Liver (tissue), 9 donors: ENCODE results near the gene SOX5. TPM values are rescaled to one million over a fixed set of nuclear protein-coding genes. Genes with fewer than 3 reads are reported as not detected.

Experiments used
- DNase-seq: peaks from one replicate; pipeline ENCODE4 v3.0.0-alpha.2; 2017; ENCODE audit warnings: low spot score
- H3K27ac ChIP-seq, 2 donors: one replicate each; pipeline ENCODE4 v1.7.0; 2013; ENCODE audit warnings: inconsistent platforms in 2 of 2, low read length in 2 of 2, control low read depth in 1 of 2, low read depth in 1 of 2, mild to moderate bottlenecking in 1 of 2
- H3K27me3 ChIP-seq, 4 donors: one replicate each; pipeline versions ENCODE4 v1.6.1 to v1.7.0; 2013; ENCODE audit warnings: low read length in 3 of 4, inconsistent platforms in 1 of 4, mild to moderate bottlenecking in 1 of 4, moderate library complexity in 1 of 4; ENCODE audit not compliant: control insufficient read depth in 4 of 4, insufficient read depth in 4 of 4
- H3K36me3 ChIP-seq, 4 donors: one replicate each; pipeline versions ENCODE4 v1.6.1 to v1.7.0; 2013; ENCODE audit warnings: low read length in 3 of 4, mild to moderate bottlenecking in 3 of 4, low read depth in 1 of 4, moderate library complexity in 1 of 4; ENCODE audit not compliant: control insufficient read depth in 4 of 4, insufficient read depth in 3 of 4
- H3K4me1 ChIP-seq, 4 donors: one replicate each; pipeline versions ENCODE4 v1.6.1 to v1.7.0; 2013; ENCODE audit warnings: low read length in 3 of 4, mild to moderate bottlenecking in 3 of 4, moderate library complexity in 1 of 4; ENCODE audit not compliant: control insufficient read depth in 4 of 4, insufficient read depth in 4 of 4
- H3K4me3 ChIP-seq, 3 donors: one replicate each; pipeline versions ENCODE4 v1.6.1 to v1.7.0; 2013; ENCODE audit warnings: low read length in 3 of 3, control low read depth in 1 of 3, low read depth in 1 of 3, mild to moderate bottlenecking in 1 of 3
- H3K9ac ChIP-seq, 2 donors: one replicate each; pipeline ENCODE4 v1.7.0; 2013; ENCODE audit warnings: low read length in 2 of 2, mild to moderate bottlenecking in 2 of 2, moderate library complexity in 2 of 2, control low read depth in 1 of 2, low read depth in 1 of 2
- H3K9me3 ChIP-seq, 4 donors: one replicate each; pipeline versions ENCODE4 v1.6.1 to v1.7.0; 2013; ENCODE audit warnings: low read length in 3 of 4; ENCODE audit not compliant: control insufficient read depth in 4 of 4
- ATF3 ChIP-seq: IDR thresholded peaks from 2 replicates; pipeline ENCODE4 v1.6.1; 2016; ENCODE audit warnings: antibody characterized with exemption
- CTCF ChIP-seq: fragments of 150-350 bp; IDR thresholded peaks from 2 replicates; pipeline ENCODE4 v1.5.1; 2017; ENCODE audit warnings: improper control_type of control experiment, low read depth, low read length; ENCODE audit not compliant: missing input control
- EGR1 ChIP-seq, 2 donors: IDR thresholded peaks; 2 replicates each; pipeline ENCODE4 v1.6.1; 2016 to 2018; ENCODE audit warnings: antibody characterized with exemption in 2 of 2, low read depth in 2 of 2
- FOXA1 ChIP-seq: IDR thresholded peaks from 2 replicates; pipeline ENCODE4 v1.6.1; 2016; ENCODE audit warnings: antibody characterized with exemption
- GABPA ChIP-seq, 2 donors: IDR thresholded peaks in 1 of 2; conservative IDR thresholded peaks in 1 of 2; 2 replicates each; pipeline ENCODE4 v1.6.1; 2016; ENCODE audit warnings: antibody characterized with exemption in 2 of 2, mild to moderate bottlenecking in 1 of 2, moderate library complexity in 1 of 2
- HNF4A ChIP-seq, 2 donors: conservative IDR thresholded peaks; 2 replicates each; pipeline ENCODE4 v1.6.1; 2016; ENCODE audit warnings: antibody characterized with exemption in 2 of 2, mild to moderate bottlenecking in 2 of 2
- HNF4G ChIP-seq: IDR thresholded peaks from 2 replicates; pipeline ENCODE4 v1.6.1; 2016; ENCODE audit warnings: antibody characterized with exemption
- JUND ChIP-seq, 2 donors: IDR thresholded peaks; 2 replicates each; pipeline ENCODE4 v1.6.1; 2016; ENCODE audit warnings: antibody characterized with exemption in 2 of 2
- MAX ChIP-seq: IDR thresholded peaks from 2 replicates; pipeline ENCODE4 v1.6.1; 2016; ENCODE audit warnings: antibody characterized with exemption
- NR2F2 ChIP-seq: IDR thresholded peaks from 2 replicates; pipeline ENCODE4 v1.6.1; 2016; ENCODE audit warnings: antibody characterized with exemption
- RAD21 ChIP-seq, 2 donors: IDR thresholded peaks; 2 replicates each; pipeline ENCODE4 v1.6.1; 2016; ENCODE audit warnings: antibody characterized with exemption in 2 of 2, mild to moderate bottlenecking in 2 of 2
- REST ChIP-seq: IDR thresholded peaks from 2 replicates; pipeline ENCODE4 v1.6.1; 2016; ENCODE audit warnings: antibody characterized with exemption, mild to moderate bottlenecking
- SP1 ChIP-seq: IDR thresholded peaks from 2 replicates; pipeline ENCODE4 v1.6.1; 2018; ENCODE audit warnings: antibody characterized with exemption, mild to moderate bottlenecking
- TAF1 ChIP-seq: conservative IDR thresholded peaks from 2 replicates; pipeline ENCODE4 v1.6.1; 2016; ENCODE audit warnings: antibody characterized with exemption, mild to moderate bottlenecking
- WGBS: extraction: QIAGEN DNeasy Blood & Tissue Kit; methylation state at CpG from one replicate; pipeline ENCODE4 v1.1.7; 2013; 5-methylcytosine and 5-hydroxymethylcytosine counted together
- polyA plus RNA-seq, 2 donors: library from polyadenylated mRNA; stranded (reverse) in 1 of 2; unstranded in 1 of 2; fragments of 200-250 nt in 1 of 2; fragments of >200 nt in 1 of 2; fragmentation: Nextera tagmentation in 1 of 2; extraction: Ambion mirVana in 1 of 2; gene quantifications; one replicate each; pipeline versions ENCODE4 v1.2.1 to v1.2.3, GENCODE V29; 2013 to 2015
- total RNA-seq, 2 donors: library from RNA; depleted of rRNA; stranded (reverse); fragments of >200 nt; gene quantifications; one replicate each; pipeline ENCODE4 v1.2.3, GENCODE V29; 2014
- donor health status: healthy.
- donor health status: healthy.
- donor health status: healthy.
- donor health status: healthy.
- donor health status: healthy.

SOX5 gene
- total and polyA plus RNA-seq, 4 donors, result 2.3 to 42.4 (median 12.3) TPM

GRCh38 chr12:23987046-23987445, 37.6 kb upstream of the SOX5 start:
- no peaks in the 10 kb centered on the region for H3K9me3 ChIP-seq
- no peak for TF ChIP-seq GABPA (IDR thresholded peaks at IDR 0.05 in 1 of 2, conservative IDR thresholded peaks at IDR 0.05 in 1 of 2)
- TF ChIP-seq EGR1 (IDR thresholded peaks at IDR 0.05; ENCODE audit: low read depth in 2 of 2), result no peak
- DNase-seq, result no peak
- H3K27me3 ChIP-seq, result no peaks in the 10 kb centered on the region
- H3K9ac ChIP-seq, result no peak overlapping the region
- peaks cover 0 to 4% (median 1%) of the 10 kb centered on the region in 4 donors for H3K36me3 ChIP-seq
- H3K4me1 ChIP-seq, result no peaks in the 10 kb centered on the region
- no peak overlapping the region for H3K4me3 ChIP-seq
- 93% methylated on average over 1 of the region's 1 CpG for WGBS
- H3K27ac ChIP-seq, result no peak overlapping the region

GRCh38 chr12:23980826-23981225, 31.4 kb upstream of the SOX5 start:
- Histone ChIP-seq H3K36me3 (no peaks in the 10 kb centered on the region), H3K4me1 (no peaks in the 10 kb centered on the region), H3K9ac (no peak overlapping the region), H3K27ac (no peak overlapping the region), H3K4me3 (no peak overlapping the region), H3K9me3 (no peaks in the 10 kb centered on the region), H3K27me3 (no peaks in the 10 kb centered on the region)
- 91% methylated on average over 3 of the region's 3 CpGs for WGBS
- DNase-seq, result no peak
- no peak for TF ChIP-seq GABPA (IDR thresholded peaks at IDR 0.05 in 1 of 2, conservative IDR thresholded peaks at IDR 0.05 in 1 of 2)

- DNase-seq, result no peak
- Histone ChIP-seq H3K27me3 (no peaks in the 10 kb centered on the region), H3K9ac (no peak overlapping the region), H3K36me3 (no peaks in the 10 kb centered on the region), H3K4me1 (peaks cover 0 to 4% (median under 1%) of the 10 kb centered on the region in 4 donors), H3K4me3 (no peak overlapping the region), H3K9me3 (no peaks in the 10 kb centered on the region), H3K27ac (no peak overlapping the region)
- TF ChIP-seq GABPA (IDR thresholded peaks at IDR 0.05 in 1 of 2, conservative IDR thresholded peaks at IDR 0.05 in 1 of 2) (no peak), HNF4A (conservative IDR thresholded peaks at IDR 0.05) (no peak), ATF3 (no peak), NR2F2 (no peak), SP1 (no peak), MAX (no peak), EGR1 (IDR thresholded peaks at IDR 0.05; ENCODE audit: low read depth in 2 of 2) (no peak), CTCF (no peak), HNF4G (no peak), RAD21 (IDR thresholded peaks at IDR 0.05) (no peak), FOXA1 (no peak), TAF1 (no peak), JUND (IDR thresholded peaks at IDR 0.05) (no peak), REST (no peak)
- WGBS, result 91% methylated on average over 10 of the region's 10 CpGs
Measured at GRCh38 chr12:23964812-23965211, 15.3 kb upstream of the SOX5 start.
